OCI-LY3 (cell line): Measurements from ENCODE around the gene MAP6D1.

Source experiments
- H2AFZ ChIP-seq: fragments of 200-600, 300-600 bp; shearing (Covaris generic); 2 replicates; pipeline ENCODE4 v1.6.0; 2014; ENCODE audit warnings: antibody characterized with exemption, low read depth, low read length
- H3K27ac ChIP-seq: fragments of 200-600, 300-600 bp; sonication (generic); 2 replicates; pipeline ENCODE4 v1.5.1; 2014; ENCODE audit warnings: mild to moderate bottlenecking, low read length, moderate library complexity, mixed read lengths
- H3K27me3 ChIP-seq: fragments of 200-600, 300-600 bp; sonication (generic); 2 replicates; pipeline ENCODE4 v1.6.1; 2014; ENCODE audit warnings: low read depth, low read length, mixed read lengths
- H3K36me3 ChIP-seq: fragments of 200-600, 300-600 bp; sonication (generic); replicated peaks from 2 replicates; pipeline ENCODE3; 2014; ENCODE audit warnings: low read depth, low read length, mixed read lengths
- H3K4me1 ChIP-seq: fragments of 300-600, 200-600 bp; sonication (generic); 2 replicates; pipeline ENCODE4 v1.6.1; 2014; ENCODE audit warnings: low read length, mixed read lengths
- H3K4me2 ChIP-seq: fragments of 200-600, 300-600 bp; sonication (generic); 2 replicates; pipeline ENCODE4 v1.6.1; 2014; ENCODE audit warnings: low read length, mixed read lengths
- H3K4me3 ChIP-seq: fragments of 300-600, 200-600 bp; sonication (generic); 2 replicates; pipeline ENCODE4 v1.5.1; 2014; ENCODE audit warnings: antibody characterized with exemption, mild to moderate bottlenecking, low read length, moderate library complexity
- H3K79me2 ChIP-seq: fragments of 300-600, 200-600 bp; shearing (Covaris generic); 2 replicates; pipeline ENCODE4 v1.6.1; 2014; ENCODE audit warnings: mild to moderate bottlenecking, low read length, mixed read lengths
- H3K9ac ChIP-seq: fragments of 300-600, 200-600 bp; shearing (Covaris generic); 2 replicates; pipeline ENCODE4 v1.6.0; 2014; ENCODE audit warnings: mild to moderate bottlenecking, low read length, moderate library complexity
- H3K9me3 ChIP-seq: fragments of 200-600, 300-600 bp; shearing (Covaris generic); 2 replicates; pipeline ENCODE4 v1.6.1; 2014; ENCODE audit warnings: low read length, mixed read lengths; ENCODE audit not compliant: insufficient read depth
- H4K20me1 ChIP-seq: fragments of 200-600, 300-600 bp; sonication (generic); 2 replicates; pipeline ENCODE4 v1.6.1; 2016; ENCODE audit warnings: low read length, mixed read lengths; ENCODE audit not compliant: insufficient read depth
- CTCF ChIP-seq: fragments of 200-600, 300-600 bp; sonication (generic); IDR thresholded peaks from 2 replicates; pipeline ENCODE4 v1.5.1; 2014; ENCODE audit warnings: antibody characterized with exemption, low read length, low read depth
- EZH2phosphoT487 ChIP-seq: fragments of 200-600 bp; shearing (Covaris generic); IDR thresholded peaks from 2 replicates; pipeline ENCODE4 v1.6.1; 2018; ENCODE audit warnings: antibody characterized with exemption, mixed run types, low read depth

The MAP6D1 gene

GRCh38 chr3:183808355-183808754 lies 17.0 kb downstream of the MAP6D1 start:
- no peaks in the 10 kb centered on the region for H3K9me3 ChIP-seq
- no peak overlapping the region for H3K4me2 ChIP-seq
- no peak overlapping the region for H3K9ac ChIP-seq
- TF ChIP-seq EZH2phosphoT487 (no peak), CTCF (no peak)
- no peak overlapping the region for H3K4me3 ChIP-seq
- H3K79me2 ChIP-seq: no peaks in the 10 kb centered on the region
- H3K4me1 ChIP-seq: no peaks in the 10 kb centered on the region
- H4K20me1 ChIP-seq: no peaks in the 10 kb centered on the region
- H2AFZ ChIP-seq: no peak overlapping the region
- no peak overlapping the region for H3K27ac ChIP-seq
- no peaks in the 10 kb centered on the region for H3K27me3 ChIP-seq
- H3K36me3 ChIP-seq: peaks cover 71% of the 10 kb centered on the region

- Histone ChIP-seq H4K20me1 (no peaks in the 10 kb centered on the region), H3K36me3 (peaks cover 73% of the 10 kb centered on the region)
Measured at GRCh38 chr3:183807881-183808280, 17.5 kb downstream of the MAP6D1 start.

GRCh38 chr3:183807209-183807728 lies 18.1 kb downstream of the MAP6D1 start:
- Histone ChIP-seq H3K4me2 (no peak overlapping the region), H3K36me3 (peaks cover 73% of the 10 kb centered on the region), H3K27ac (no peak overlapping the region), H3K9me3 (no peaks in the 10 kb centered on the region), H3K27me3 (no peaks in the 10 kb centered on the region), H3K4me1 (no peaks in the 10 kb centered on the region), H3K79me2 (no peaks in the 10 kb centered on the region), H3K9ac (no peak overlapping the region), H4K20me1 (no peaks in the 10 kb centered on the region), H2AFZ (no peak overlapping the region), H3K4me3 (no peak overlapping the region)
- TF ChIP-seq EZH2phosphoT487: no peak
- no peak for TF ChIP-seq CTCF

More at GRCh38 chr3:183807881-183808280, 17.5 kb downstream of the MAP6D1 start:
- Histone ChIP-seq H3K27me3 (no peaks in the 10 kb centered on the region), H3K4me3 (no peak overlapping the region), H3K9ac (no peak overlapping the region), H3K4me2 (no peak overlapping the region), H3K4me1 (no peaks in the 10 kb centered on the region), H3K9me3 (no peaks in the 10 kb centered on the region), H3K27ac (no peak overlapping the region), H2AFZ (no peak overlapping the region), H3K79me2 (no peaks in the 10 kb centered on the region)
- no peak for TF ChIP-seq CTCF
- no peak for TF ChIP-seq EZH2phosphoT487

GRCh38 chr3:183802989-183803388 lies 22.4 kb downstream of the MAP6D1 start:
- H3K36me3 ChIP-seq: peaks cover 74% of the 10 kb centered on the region
- H4K20me1 ChIP-seq: no peaks in the 10 kb centered on the region
- H3K27ac ChIP-seq: no peak overlapping the region
- no peaks in the 10 kb centered on the region for H3K9me3 ChIP-seq
- no peak overlapping the region for H2AFZ ChIP-seq
- no peaks in the 10 kb centered on the region for H3K27me3 ChIP-seq
- no peak overlapping the region for H3K9ac ChIP-seq
- no peak overlapping the region for H3K4me3 ChIP-seq
- TF ChIP-seq CTCF (no peak), EZH2phosphoT487 (no peak)
- no peaks in the 10 kb centered on the region for H3K4me1 ChIP-seq
- no peaks in the 10 kb centered on the region for H3K79me2 ChIP-seq
- H3K4me2 ChIP-seq: no peak overlapping the region
